Umbilical cord (tissue), 2 donors: ENCODE data around the gene TENT4B. TPM values are rescaled to one million over a fixed set of nuclear protein-coding genes. Genes with fewer than 3 reads are reported as not detected.
"Not testable (repeated sequence)": the region's sequence is repeated elsewhere in the genome, so short reads cannot be mapped to it uniquely, and the experiment has no call there.

ENCODE experiments used
- DNase-seq: peaks from one replicate; pipeline ENCODE4 v3.0.0-alpha.2; 2015; ENCODE audit warnings: low spot score
- total RNA-seq: library from RNA; depleted of rRNA; stranded (reverse); fragments of >200 nt; gene quantifications from one replicate; pipeline ENCODE4 v1.2.3, GENCODE V29; 2014; ENCODE audit warnings: low replicate concordance; ENCODE audit not compliant: insufficient read depth

TENT4B gene
- total RNA-seq, 1 donor from 2014 or later = 20.7 TPM

- DNase-seq = peak; percentile 27
Observed at GRCh38 chr16:50154420-50154950, 1.4 kb downstream of the TENT4B start.

- DNase-seq = peak; percentile 43
Observed at GRCh38 chr16:50155925-50156324, 2.8 kb downstream of the TENT4B start.

- DNase-seq = no peak
Observed at GRCh38 chr16:50156590-50156989, 3.5 kb downstream of the TENT4B start.

DNA sequence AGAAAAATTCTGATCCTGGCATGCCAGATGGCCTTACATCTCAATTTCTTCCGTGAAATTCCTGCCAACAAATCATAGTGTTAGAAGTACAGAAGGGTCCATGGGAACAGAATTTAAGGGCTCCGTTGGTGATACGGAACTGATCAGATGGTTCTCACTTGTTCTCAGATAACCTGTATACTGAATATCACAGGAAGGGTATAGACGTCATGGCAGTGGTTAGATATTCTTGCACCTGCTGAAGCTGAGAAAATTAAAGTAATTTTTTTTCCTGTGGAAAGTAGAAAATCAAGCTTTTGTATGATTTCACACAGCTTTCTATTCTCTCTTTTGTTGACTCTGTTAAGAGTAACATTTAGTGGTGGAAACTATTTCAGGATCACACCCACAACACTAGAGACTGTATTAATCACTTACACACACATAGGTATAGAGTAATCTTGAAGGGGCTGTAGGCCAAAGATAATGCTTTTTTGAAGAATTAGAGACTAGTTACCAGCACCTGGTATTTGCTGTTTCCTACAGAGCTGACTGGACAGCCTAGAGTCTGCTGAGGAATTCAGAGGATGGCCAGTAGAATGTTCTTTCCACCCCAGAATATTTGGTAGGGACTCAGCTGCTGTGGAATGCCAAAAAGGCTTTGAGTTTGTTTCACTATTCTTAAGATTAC lies 7.5 kb downstream of the TENT4B start:
- DNase-seq = no peak

DNA sequence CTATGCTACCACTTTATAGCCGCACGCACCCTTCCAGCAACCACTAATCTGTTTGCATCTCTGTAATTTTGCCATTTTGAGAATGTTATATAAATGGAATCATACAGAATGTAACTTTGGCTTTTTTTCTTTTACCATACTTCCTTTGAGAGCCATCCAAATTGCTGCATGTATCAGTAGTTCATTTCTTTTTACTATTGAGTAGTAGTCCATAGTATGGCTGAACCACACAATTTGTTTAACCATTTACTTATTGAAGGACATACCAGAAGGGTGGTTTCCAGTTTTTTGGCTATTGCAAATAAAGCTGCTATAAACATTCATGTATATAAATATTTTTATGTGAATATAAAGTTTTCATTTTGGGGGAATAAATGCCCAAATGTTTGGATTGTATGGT lies 8.8 kb downstream of the TENT4B start:
- DNase-seq = no peak

DNA sequence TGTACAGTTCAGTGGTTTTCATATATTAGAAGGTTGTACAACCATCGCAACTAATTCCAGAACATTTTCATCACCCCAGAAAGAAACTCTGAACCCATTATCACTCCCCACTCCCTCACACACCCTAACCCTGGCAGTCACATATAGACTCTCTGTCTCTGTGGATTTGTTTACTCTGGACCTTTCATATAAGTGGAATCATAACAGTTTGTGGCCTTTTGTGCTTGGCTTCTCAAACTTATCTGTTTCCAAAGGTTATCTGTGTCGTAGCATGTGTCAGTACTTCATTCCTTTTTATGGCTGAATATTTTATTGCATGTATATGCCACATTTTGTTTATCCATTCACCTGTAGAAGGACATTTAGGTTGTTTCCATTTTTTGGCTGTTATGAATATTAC lies 12.4 kb downstream of the TENT4B start:
- DNase-seq = no peak

GRCh38 chr16:50166511-50167500 lies 13.7 kb downstream of the TENT4B start:
- no peak for DNase-seq

DNA sequence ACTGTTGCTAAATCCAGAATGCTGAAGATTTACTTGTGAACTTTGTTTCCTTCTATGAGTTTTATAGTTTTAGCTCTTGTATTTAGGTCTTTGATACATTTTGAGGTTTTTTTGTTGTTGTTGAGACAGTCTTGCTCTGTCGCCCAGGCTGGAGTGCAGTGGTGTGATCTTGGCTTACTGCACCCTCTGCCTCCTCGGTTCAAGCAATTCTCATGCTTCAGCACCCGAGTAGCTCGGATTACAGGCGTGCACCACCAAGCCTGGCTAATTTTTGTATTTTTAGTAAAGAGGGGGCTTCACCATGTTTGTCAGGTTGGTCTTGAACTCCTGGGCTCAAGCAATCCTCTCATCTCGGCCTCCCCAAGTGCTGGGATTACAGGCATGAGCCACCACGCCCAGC lies 14.4 kb downstream of the TENT4B start:
- DNase-seq = no peak

GRCh38 chr16:50169555-50170096 lies 16.5 kb downstream of the TENT4B start:
- no peak for DNase-seq

- DNase-seq = not testable (repeated sequence)
Observed at GRCh38 chr16:50171773-50172172, 18.7 kb downstream of the TENT4B start.

- DNase-seq = no peak
Observed at GRCh38 chr16:50172195-50172922, 19.3 kb downstream of the TENT4B start.

DNA sequence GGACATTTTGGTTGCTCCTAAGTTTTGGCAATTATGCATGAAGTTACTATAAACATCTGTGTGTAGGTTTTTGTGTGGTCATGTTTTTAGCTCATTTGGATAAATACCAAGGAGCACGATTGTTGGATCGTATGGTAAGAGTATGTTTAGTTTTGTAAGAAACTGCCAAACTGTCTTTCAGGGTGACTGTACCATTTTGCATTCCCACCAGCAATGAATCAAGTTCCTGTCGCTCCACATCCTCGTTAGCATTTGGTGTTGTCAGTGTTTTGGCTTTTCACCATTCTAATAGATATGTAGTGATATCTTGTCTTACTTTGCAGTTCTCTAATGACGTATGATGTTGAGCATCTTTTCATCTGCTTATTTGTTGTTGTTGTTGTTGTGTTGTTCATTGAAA lies 20.2 kb downstream of the TENT4B start:
- no peak for DNase-seq

DNA sequence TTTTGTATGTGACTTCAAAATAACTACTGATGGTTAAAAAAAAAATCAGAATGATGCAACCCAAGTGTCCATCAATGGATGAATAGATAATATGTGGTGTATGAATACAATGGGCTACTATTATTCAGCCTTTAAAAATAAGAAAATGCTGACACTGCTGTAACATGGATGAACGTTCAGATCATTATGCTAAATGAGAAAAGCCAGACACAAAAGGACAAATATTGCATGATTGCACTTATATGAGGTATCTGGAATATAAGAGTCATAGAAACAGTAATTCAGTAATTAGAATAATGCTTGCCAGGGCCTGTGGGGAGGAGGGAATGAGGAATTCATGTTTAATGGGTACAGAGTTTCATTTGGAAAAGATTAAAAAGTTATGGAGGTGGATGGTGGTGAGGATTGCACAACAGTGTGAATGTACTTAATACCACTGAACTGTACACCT lies 25.4 kb downstream of the TENT4B start:
- no peak for DNase-seq

DNA sequence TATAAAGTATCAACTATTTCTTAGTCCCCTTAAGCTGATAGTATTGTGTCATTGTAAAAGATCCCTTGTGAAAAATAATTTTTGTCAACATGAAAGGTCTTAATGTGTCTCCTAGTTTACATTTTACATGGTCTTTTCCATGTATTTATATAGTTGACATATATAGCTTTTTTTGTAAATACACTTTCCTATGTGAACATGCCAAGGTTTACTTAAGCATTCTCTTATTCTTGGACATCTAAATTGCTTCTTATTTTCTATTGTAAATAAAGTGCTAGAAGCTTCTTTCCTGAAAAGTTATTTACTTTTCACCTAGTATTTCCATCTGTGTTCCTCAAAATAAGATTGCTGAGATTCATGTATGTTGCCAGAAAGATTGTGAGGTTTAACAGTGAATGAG lies 29.3 kb downstream of the TENT4B start:
- no peak for DNase-seq

DNA sequence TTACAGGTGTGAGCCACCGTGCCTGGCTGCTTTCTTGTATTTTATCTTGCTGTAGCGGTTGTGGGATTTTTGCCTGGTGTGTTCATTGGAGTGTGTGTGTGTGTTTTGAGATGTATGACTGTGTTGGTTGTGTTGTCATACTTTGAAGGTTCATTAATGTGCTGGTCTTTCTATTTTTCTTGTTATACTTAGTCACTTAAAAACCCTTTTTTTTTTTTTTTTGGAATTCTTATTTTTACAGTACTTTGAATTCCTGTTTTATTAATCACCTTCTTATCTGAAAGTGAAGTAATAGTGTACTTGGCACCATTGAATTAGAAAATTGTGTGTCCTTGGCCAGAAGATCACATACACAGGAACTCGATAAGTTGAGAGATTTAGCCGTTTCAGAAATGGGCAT lies 30.2 kb downstream of the TENT4B start:
- no peak for DNase-seq

DNA sequence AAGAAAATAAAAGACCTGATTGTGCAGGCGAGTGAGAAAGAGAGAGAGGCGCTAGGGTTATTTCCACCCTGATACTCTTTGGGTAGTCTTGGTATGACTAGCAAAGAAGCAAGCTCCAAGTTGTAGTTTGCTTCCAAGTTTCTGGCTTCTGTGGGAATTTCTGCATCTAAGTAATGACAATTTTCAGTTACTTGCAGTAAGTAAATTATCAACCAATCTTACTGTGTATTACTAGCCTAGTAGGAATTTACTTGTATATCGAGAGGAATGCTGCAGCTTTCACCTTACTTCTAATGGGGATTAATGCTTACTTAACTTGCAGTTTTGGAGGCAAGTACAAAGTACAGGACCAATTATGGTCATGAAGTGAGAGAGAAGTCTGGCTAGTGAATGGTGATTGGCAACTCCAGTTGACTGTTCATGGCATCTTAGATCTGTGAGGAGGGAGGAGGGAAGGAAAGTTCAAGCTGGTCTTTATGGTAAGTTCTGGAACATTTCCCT lies 31.9 kb downstream of the TENT4B start:
- no peak for DNase-seq

DNA sequence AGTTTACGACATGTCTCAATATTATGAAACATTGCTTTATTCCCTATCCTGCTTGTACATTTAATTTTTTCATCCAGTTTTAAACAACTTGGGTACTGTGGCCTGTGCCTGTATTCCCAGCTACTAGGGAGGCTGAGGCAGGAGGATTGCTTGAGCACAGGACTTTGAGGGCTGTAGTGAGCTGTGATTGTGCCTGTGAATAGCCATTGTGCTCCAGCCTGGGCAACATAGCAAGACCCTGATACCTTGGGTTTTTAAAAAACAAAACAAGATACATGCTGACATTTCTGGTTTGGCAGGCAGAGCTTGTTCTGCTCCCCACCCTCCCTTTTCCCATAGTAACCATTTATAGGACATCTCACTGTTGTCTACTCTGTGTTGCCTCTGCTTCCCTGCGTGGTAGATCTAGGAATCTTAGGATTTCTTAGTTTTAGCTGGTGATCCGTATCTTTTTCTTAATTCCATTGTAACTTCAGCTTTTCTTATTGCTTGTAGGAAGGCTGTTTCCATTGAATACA lies 35.6 kb downstream of the TENT4B start:
- DNase-seq = no peak

GRCh38 chr16:50190292-50190691 lies 37.2 kb downstream of the TENT4B start:
- no peak for DNase-seq

DNA sequence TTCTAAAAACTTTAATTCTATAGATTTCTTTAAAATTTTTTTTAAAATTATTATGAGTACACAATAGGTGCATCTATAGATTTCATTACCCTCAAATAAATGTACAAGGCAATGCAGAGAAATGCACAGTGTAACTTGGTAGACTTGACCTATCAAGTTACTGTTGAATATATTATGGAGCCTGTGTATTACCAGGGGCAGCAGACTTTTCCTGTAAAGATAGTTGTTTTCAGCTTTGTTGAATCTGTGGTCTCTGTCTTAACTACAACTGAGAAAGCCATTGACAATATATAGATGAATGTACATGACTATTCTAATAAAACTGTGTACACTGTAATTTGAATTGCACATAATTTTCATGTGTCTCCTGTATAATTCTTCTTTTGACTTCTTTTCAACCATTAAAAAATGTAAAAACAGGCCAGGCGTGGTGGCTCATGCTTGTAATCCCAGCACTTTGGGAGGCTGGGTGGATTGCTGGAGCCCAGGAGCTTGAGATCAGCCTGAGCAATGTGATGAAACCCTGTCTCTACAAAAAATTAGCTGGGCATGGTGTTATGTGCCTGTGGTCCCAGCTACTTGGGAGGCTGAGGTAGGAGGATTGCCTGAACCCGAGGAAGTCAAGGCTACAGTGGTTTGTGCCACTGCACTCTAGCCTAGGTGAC lies 39.4 kb downstream of the TENT4B start:
- DNase-seq = no peak

GRCh38 chr16:50193594-50193993 lies 40.5 kb downstream of the TENT4B start:
- no peak for DNase-seq

DNA sequence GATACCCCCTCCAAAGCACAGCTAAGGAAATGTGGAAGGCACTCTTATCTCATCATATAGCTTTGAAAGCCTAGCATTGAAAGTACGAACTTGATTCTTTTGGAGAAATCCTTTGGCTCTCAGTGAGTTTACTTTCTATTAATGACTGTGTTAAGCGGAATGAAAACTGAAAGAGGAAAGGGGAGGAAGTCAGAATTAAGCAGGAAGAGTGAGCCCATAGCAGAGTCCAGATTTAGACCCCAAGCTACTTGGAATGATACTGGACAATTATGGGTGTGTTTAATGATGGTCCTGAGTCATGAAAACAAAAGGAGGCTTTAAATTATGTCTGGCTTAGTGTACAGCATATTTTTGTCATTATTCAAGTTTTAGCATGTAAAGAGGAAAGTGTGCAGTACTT lies 42.2 kb downstream of the TENT4B start:
- DNase-seq = no peak
